ENCODE measurements around the gene MAPK13. TPM values are rescaled to one million over a fixed set of nuclear protein-coding genes. Genes with fewer than 3 reads are reported as not detected.
"Not testable (repeated sequence)": the region's sequence is repeated elsewhere in the genome, so short reads cannot be mapped to it uniquely, and the experiment has no call there.

Gene MAPK13
- total RNA-seq, 8 experiments from 2014 or later: 0.42 to 6.8 (median 0.90) TPM

- H3K4me1 ChIP-seq (replicated peaks in 1 of 2): peaks cover 2 to 4% of the 10 kb centered on the region in 2 donors
- ATAC-seq (replicated peaks in 6 of 8): no peak
- 67 to 100% (median 100%) methylated on average over 1 to 2 of the region's 3 CpGs; no CpG with 5 or more reads in 3 of the 10 experiments for WGBS, 10 experiments
- in situ Hi-C loops (cut with MboI; ENCODE audit: low pct_unique_long_range_greater_than_20kb in 2 of 9, low sequenced_read_pairs in 9 of 9, unreplicated experiment in 9 of 9): loop anchor here in 4 of 9 experiments (10.0 to 25.0 kb wide), 2 partner anchors 237 to 240 kb away; no protein-coding TSS in a partner anchor
- no peak overlapping the region for H3K27ac ChIP-seq
- H3K4me3 ChIP-seq: no peak overlapping the region
These were observed 5.4 kb upstream of the MAPK13 start for GRCh38 chr6:36124881-36125280.

GRCh38 chr6:36125575-36125974, 4.7 kb upstream of the MAPK13 start:
- 58 to 90% (median 73%) methylated on average over 1 to 5 of the region's 8 CpGs; no CpG with 5 or more reads in 5 of the 10 experiments for WGBS, 10 experiments
- in situ Hi-C loops (cut with MboI; ENCODE audit: low pct_unique_long_range_greater_than_20kb in 2 of 9, low sequenced_read_pairs in 9 of 9, unreplicated experiment in 9 of 9): loop anchor here in 4 of 9 experiments (10.0 to 25.0 kb wide), 2 partner anchors 237 to 239 kb away; no protein-coding TSS in a partner anchor
- Histone ChIP-seq H3K27ac (no peak overlapping the region), H3K4me1 (replicated peaks in 1 of 2) (peaks cover 9 to 10% of the 10 kb centered on the region in 2 donors), H3K4me3 (no peak overlapping the region)
- no peak for ATAC-seq (replicated peaks in 6 of 8)

GRCh38 chr6:36126121-36126520, 4.2 kb upstream of the MAPK13 start:
- in situ Hi-C loops (cut with MboI; ENCODE audit: low pct_unique_long_range_greater_than_20kb in 2 of 9, low sequenced_read_pairs in 9 of 9, unreplicated experiment in 9 of 9): loop anchor here in 4 of 9 experiments (10.0 to 25.0 kb wide), 2 partner anchors 236 to 239 kb away; no protein-coding TSS in a partner anchor

GRCh38 chr6:36126553-36127458, 3.5 kb upstream of the MAPK13 start:
- in situ Hi-C loops (cut with MboI; ENCODE audit: low pct_unique_long_range_greater_than_20kb in 2 of 9, low sequenced_read_pairs in 9 of 9, unreplicated experiment in 9 of 9): loop anchor here in 4 of 9 experiments (10.0 to 25.0 kb wide), 2 partner anchors 235 to 238 kb away; no protein-coding TSS in a partner anchor
- no peak for ATAC-seq (replicated peaks in 6 of 8)

More at GRCh38 chr6:36126121-36126520, 4.2 kb upstream of the MAPK13 start:
- Histone ChIP-seq H3K4me3 (no peak overlapping the region), H3K4me1 (replicated peaks in 1 of 2) (peaks cover 14 to 15% of the 10 kb centered on the region in 2 donors), H3K27ac (no peak overlapping the region)
- ATAC-seq (replicated peaks in 6 of 8): no peak
- 60 to 100% (median 80%) methylated on average over 1 of the region's 2 CpGs; no CpG with 5 or more reads in 7 of the 10 experiments for WGBS, 10 experiments

GRCh38 chr6:36127462-36128016, 2.8 kb upstream of the MAPK13 start:
- peak in 1 of 8 experiments; percentile 3 for ATAC-seq (replicated peaks in 6 of 8)
- Histone ChIP-seq H3K4me1 (replicated peaks in 1 of 2) (peaks cover 28 to 29% of the 10 kb centered on the region in 2 donors), H3K27ac (no peak overlapping the region), H3K4me3 (no peak overlapping the region)
- WGBS, 10 experiments: 33 to 100% (median 55%) methylated on average over 1 to 2 of the region's 8 CpGs; no CpG with 5 or more reads in 6 of the 10 experiments
- in situ Hi-C loops (cut with MboI; ENCODE audit: low pct_unique_long_range_greater_than_20kb in 2 of 9, low sequenced_read_pairs in 9 of 9, unreplicated experiment in 9 of 9): loop anchor here in 4 of 9 experiments (10.0 to 25.0 kb wide), 2 partner anchors 235 to 237 kb away; no protein-coding TSS in a partner anchor

More at GRCh38 chr6:36126553-36127458, 3.5 kb upstream of the MAPK13 start:
- 80 to 100% (median 90%) methylated on average over 2 to 7 of the region's 10 CpGs; no CpG with 5 or more reads in 2 of the 10 experiments for WGBS, 10 experiments
- Histone ChIP-seq H3K4me1 (replicated peaks in 1 of 2) (peaks cover 21 to 22% of the 10 kb centered on the region in 2 donors), H3K27ac (no peak overlapping the region), H3K4me3 (no peak overlapping the region)

- no peak overlapping the region for H3K27ac ChIP-seq
- H3K4me3 ChIP-seq: no peak overlapping the region
- no peak for ATAC-seq (replicated peaks in 6 of 8)
- H3K4me1 ChIP-seq (replicated peaks in 1 of 2): peaks cover 34 to 35% of the 10 kb centered on the region in 2 donors
- 20 to 100% (median 54%) methylated on average over 1 to 3 of the region's 5 CpGs; no CpG with 5 or more reads in 6 of the 10 experiments for WGBS, 10 experiments
- in situ Hi-C loops (cut with MboI; ENCODE audit: low pct_unique_long_range_greater_than_20kb in 2 of 9, low sequenced_read_pairs in 9 of 9, unreplicated experiment in 9 of 9): loop anchor here in 4 of 9 experiments (10.0 to 25.0 kb wide), 2 partner anchors 234 to 237 kb away; no protein-coding TSS in a partner anchor
These were observed 2.2 kb upstream of the MAPK13 start for GRCh38 chr6:36128073-36128472.

GRCh38 chr6:36128793-36129192, 1.5 kb upstream of the MAPK13 start:
- H3K27ac ChIP-seq: no peak overlapping the region
- no peak for ATAC-seq (replicated peaks in 6 of 8)
- 94 to 100% (median 100%) methylated on average over 1 to 3 of the region's 3 CpGs; no CpG with 5 or more reads in 4 of the 10 experiments for WGBS, 10 experiments
- in situ Hi-C loops (cut with MboI; ENCODE audit: low pct_unique_long_range_greater_than_20kb in 2 of 9, low sequenced_read_pairs in 9 of 9, unreplicated experiment in 9 of 9): loop anchor here in 4 of 9 experiments (10.0 to 25.0 kb wide), 2 partner anchors 234 to 236 kb away; no protein-coding TSS in a partner anchor
- H3K4me3 ChIP-seq: no peak overlapping the region
- peaks cover 35 to 38% of the 10 kb centered on the region in 2 donors for H3K4me1 ChIP-seq (replicated peaks in 1 of 2)

GRCh38 chr6:36129334-36129733, 979 bp upstream of the MAPK13 start:
- WGBS, 10 experiments: 93 to 100% (median 96%) methylated on average over 3 to 9 of the region's 16 CpGs; no CpG with 5 or more reads in 3 of the 10 experiments
- H3K27ac ChIP-seq; ATAC-seq (replicated peaks in 6 of 8); H3K4me3 ChIP-seq: not testable (repeated sequence)
- H3K4me1 ChIP-seq (replicated peaks in 1 of 2): peaks cover 35 to 38% of the 10 kb centered on the region in 2 donors
- in situ Hi-C loops (cut with MboI; ENCODE audit: low pct_unique_long_range_greater_than_20kb in 2 of 9, low sequenced_read_pairs in 9 of 9, unreplicated experiment in 9 of 9): loop anchor here in 4 of 9 experiments (10.0 to 25.0 kb wide), 2 partner anchors 233 to 235 kb away; no protein-coding TSS in a partner anchor

- in situ Hi-C loops (cut with MboI; ENCODE audit: low pct_unique_long_range_greater_than_20kb in 2 of 9, low sequenced_read_pairs in 9 of 9, unreplicated experiment in 9 of 9): loop anchor here in 4 of 9 experiments (10.0 to 25.0 kb wide), 2 partner anchors 54 to 231 kb away; no protein-coding TSS in a partner anchor
- H3K4me1 ChIP-seq (replicated peaks in 1 of 2): peaks cover 35 to 38% of the 10 kb centered on the region in 2 donors
- ATAC-seq (replicated peaks in 6 of 8): peak; percentile 6 to 65 (median 42)
- H3K4me3 ChIP-seq: peak overlapping the region in 1 of 5 donors; percentile 16
- H3K27ac ChIP-seq: peak overlapping the region; percentile 8 to 35
- WGBS, 10 experiments: 0 to 80% methylated on average over 2 to 5 of the region's 52 CpGs; no CpG with 5 or more reads in 8 of the 10 experiments
These were observed 576 bp downstream of the MAPK13 start for GRCh38 chr6:36130667-36131510.

- 5 to 20% (median 6%) methylated on average over 2 to 8 of the region's 8 CpGs; no CpG with 5 or more reads in 7 of the 10 experiments for WGBS, 10 experiments
- peak; percentile 32 to 91 (median 82) for ATAC-seq (replicated peaks in 6 of 8)
These were observed 1.4 kb downstream of the MAPK13 start for GRCh38 chr6:36131511-36132245.

More at GRCh38 chr6:36131511-36132245, 1.4 kb downstream of the MAPK13 start:
- Histone ChIP-seq H3K4me1 (replicated peaks in 1 of 2) (peaks cover 35 to 38% of the 10 kb centered on the region in 2 donors), H3K27ac (peak overlapping the region; percentile 27 to 35), H3K4me3 (no peak overlapping the region)
- in situ Hi-C loops (cut with MboI; ENCODE audit: low pct_unique_long_range_greater_than_20kb in 2 of 9, low sequenced_read_pairs in 9 of 9, unreplicated experiment in 9 of 9): loop anchor here in 4 of 9 experiments (10.0 to 25.0 kb wide), 2 partner anchors 53 to 231 kb away; no protein-coding TSS in a partner anchor

All from motor neuron (in vitro differentiated cells).